DMS79 (cell line): ENCODE data around the gene BICC1.

Experiments used
- DNase-seq: peaks from one replicate; lab custom pipeline; 2025; lab: John Stamatoyannopoulos, UW

The BICC1 gene

DNA sequence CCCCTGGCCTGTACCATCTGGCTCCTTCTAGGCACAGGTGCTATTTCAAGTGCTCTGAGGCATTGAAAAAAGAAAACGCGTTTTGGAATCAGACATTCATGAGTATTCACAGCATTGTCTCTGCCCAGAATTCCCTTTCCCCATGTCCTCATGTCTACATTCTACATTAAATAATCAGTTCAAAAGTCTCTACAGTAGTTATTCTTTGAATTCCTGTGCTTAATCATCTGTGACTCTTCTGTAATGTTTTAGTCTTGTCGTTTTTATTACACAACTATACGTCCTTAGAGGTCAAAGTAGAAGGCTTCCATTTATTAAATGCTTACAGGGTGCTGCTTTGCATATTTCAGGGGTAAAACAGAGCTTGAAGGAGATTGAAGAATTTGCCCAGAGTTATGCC, 95.7 kb downstream of the BICC1 start:
- DNase-seq: no peak

DNA sequence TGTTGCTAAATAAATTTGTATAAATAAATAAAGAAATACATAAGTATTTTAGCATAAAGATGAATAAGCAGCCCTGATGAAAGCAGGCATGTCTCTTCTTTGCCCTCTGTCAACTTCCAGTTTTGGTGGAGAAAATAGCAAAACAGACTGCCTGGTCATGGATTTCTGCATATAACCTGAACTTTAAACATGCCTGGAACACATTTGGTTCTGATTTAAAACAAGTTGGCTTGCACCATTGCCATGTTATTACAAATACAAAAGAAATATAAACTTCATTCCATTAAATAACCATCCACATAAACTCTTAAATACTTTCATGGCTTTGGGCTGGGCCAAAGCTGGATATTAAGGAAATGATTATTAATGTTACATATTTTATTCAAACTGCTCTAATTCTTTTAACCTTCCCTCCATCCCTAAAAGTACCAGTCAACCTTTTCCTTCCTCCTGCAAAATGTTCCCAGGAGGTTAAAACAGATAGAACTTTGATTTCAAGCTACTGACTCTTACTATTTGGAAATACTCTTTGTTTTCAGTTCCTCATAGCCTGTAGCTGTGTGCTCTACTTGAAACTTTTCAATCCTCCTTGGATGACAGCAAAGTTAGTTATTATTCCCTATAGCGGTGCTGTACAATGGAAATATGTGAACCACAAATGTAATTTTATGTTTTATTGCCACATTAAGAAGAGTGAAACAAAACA, 96.3 kb downstream of the BICC1 start:
- no peak for DNase-seq

DNA sequence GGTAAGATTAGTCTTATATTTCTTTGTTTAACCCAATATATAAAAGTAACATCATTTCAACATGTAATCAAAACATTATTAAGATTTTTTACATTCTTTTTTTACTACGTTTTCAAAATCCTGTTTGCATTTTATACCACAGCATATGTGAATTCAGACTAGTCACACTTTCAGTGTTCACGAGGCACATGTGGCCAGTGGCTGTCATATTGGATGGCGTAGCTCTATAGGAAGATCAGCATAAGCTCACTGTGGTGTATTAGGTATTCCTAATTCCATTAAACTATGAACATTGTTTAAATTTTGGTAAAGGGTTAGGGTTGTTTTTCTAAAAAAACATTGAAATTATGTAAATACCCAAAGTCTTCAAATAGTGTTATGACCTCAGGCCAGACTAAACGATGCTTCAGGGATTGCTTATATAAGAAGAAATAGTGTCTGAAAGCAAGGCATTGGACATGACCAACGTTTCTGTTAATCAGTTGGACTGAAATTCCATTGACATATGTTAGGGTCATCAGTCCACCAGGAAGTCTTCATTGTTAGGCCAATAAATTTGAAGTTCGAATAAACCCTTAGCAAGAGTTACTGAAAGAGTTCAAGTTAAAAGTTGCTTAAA, 97.0 kb downstream of the BICC1 start:
- DNase-seq: no peak

DNA sequence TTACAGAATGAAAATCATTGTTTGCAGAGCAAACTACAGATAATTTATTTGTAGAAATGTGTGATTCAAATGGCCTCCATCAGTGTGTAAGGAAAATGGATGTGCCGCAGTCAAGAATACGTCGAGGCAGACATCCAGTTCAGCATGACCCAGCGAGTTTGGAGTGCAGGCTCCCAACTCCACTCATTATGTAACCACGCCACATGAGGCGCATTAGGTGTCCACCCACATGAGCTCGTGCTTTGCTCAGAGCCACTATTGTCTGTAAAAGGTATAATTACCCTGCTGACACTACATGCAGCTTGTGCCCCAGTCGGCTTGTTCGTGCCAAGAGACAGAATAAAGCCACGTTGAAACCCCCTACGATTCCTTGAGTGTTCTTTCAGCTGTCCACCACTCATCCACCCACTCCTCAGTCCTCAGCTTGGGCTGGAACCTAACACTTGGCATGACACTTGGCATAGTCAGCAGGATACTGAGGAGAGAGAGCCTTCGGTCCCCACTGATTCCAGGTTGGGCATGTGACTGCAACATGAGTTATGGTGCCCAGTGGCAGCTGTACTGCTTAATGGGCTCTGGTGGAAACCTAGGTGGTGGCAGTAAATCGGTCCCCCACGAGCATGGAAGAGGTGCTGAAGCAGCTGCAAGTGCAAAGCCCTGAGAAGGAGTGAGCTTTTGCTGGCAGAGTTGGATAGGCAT, 102.7 kb downstream of the BICC1 start:
- DNase-seq: no peak

DNA sequence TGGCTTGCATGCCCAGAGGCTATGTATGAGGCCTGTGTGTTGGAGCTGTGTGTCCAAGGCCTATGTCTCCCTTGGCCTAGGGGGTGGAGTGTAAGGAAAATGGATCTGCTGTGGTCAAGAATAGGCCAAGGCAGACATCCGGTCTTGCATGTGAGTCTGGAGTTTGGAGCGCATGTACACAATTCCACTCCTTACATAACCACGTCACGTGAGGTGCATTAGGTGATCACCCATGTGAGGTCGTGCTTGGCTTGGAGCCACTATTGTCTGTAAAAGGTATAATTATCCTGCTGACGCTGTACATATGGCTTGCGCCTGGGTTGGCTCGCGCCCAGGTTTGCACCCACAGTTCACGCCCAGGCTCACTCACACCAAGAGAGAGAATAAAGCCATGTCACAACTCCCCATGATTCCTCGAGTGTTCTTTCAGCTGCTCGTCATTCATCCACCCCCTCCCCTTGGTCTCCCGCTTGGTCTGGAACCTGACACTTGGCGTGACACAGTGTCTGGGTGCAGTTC, 105.5 kb downstream of the BICC1 start:
- no peak for DNase-seq

DNA sequence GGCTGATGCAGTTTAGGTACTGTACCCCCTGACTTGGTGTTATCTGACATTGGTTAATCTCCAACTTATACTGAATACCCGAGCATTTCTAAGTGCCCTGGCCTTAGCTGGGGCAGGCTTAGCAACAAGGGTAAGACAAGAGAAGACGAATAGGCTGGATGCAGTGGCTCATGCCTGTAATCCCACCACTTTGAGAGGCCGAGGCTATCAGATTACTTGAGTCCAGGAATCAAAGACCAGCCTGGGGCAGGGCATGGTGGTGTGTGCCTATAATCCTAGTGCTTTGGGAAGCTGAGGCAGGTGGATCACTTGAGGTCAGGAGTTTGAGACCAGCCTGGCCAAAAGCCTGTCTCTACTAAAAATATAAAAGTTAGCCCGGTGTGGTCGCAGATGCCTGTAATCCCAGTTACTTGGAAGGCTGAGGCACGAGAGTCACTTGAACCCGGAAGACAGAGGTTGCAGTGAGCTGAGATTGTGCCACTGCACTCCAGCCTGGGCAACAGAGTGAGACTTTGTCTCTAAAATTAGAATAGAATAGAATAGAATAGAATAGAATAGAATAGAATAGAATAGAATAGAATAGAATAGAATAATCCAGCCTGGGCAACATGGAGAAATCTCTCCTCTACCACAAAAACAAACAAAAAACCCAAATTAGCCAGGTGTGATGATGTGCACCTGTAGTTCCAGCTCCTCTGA, 108.9 kb downstream of the BICC1 start:
- DNase-seq: no peak

DNA sequence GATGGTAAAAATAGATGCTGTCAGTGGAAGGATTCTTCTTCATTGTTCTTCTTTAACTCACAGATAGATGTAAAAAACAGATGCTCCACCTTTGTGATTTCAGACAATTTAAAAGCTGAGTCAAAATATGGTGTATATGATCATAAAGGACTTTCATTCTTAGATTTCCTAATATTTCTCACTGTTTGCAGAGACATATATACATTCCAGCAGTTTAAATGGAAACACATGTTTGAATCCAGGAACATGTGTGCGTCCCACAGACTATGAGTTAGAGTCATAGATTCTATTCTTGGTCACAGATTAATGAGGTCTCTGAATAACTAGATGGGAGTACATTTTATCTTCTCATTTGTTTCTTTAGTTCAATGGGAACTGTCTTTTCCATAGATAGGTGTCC, 109.6 kb downstream of the BICC1 start:
- DNase-seq: no peak

DNA sequence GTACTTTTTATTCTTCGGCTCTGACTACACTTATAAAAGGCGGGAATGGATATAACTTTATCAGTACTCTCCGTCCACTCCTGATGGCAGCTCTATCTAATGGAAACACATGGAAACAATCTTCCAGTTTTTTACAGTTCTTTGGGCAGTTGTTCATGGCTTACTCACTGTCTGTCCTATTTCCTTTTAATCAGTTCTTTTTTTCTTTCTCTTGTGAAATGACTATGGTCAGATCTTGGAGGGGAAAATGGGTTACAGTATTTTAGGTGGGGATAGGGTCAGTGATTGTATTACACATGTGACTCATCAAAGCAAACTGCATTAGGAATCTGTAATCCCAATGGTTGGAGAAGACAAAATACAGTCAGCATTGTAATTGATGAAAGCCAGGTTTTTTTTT, 112.4 kb downstream of the BICC1 start:
- no peak for DNase-seq

DNA sequence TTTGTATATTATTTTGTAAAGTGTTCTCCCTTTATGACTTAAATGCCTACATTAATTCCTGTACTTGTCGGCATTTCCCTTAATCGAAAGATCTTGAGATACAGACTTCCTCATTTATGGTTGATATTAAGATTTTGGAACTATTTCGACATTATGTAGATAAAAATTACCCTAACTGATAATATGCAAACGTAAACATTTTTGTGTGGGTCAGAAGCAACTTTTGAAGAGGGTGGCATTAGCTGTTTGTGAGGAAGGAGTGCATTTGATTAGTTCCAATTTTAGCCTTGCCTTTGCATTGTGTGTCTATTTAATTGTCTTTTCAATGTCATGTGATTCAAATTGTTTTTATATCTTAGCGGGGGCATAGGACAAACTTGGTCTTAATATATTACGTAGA, 114.7 kb downstream of the BICC1 start:
- no peak for DNase-seq

DNA sequence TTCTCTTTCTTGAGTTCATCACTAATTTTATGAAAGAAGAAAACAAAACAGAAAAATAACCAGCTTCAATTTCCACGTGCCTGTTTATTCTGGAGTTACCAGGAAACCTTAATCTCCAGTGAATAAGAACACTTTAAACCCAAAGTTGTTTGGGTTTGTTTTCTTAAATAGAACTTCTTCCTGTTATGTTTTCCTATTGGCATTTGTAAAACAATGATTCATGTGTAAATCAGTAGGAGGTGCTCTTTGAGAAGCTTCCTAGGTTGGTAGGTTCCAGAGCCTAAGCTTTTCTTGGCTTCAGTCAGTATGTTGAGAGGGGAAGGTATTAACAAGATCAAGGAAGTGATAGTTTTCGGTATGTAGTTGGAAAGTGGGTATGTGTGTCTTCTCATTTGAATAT, 119.0 kb downstream of the BICC1 start:
- DNase-seq: no peak

DNA sequence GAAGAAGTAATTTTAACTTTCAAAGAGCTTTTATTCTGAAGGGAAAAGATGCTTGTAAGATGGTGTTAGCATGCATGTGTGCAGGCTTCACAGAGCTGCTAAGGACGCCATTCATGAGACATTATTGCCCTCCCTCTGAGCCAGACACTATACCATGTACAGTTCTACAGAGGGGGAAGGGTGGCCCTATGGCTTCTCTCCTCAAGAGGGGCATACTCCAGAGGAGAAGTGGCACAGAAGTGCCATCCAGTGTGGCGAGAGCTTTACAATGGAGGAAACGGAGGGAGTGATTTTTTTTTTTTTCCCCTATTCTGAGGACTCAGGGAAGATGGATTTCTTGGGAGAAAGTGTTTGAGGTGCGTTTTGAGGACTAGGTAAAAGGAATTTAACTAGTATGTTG, 119.5 kb downstream of the BICC1 start:
- DNase-seq: no peak

DNA sequence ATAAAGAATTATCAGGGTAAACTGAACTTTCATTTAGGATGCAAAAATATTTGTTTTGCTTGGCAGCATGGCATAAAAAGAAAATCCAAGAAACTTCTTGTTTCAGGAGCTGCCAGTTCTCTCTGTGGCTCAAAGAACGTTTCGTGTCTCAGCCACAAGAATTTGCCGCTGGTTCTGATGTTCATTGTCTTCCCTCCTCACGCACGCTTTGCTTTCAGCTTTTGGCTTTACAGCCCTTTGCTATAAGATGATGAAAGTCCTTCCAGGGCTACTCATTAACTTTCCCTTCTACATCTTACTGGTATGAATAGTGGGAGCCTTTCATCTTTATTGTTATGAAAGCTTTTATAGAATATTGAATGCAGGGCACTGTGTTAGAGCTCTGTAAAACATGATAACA, 124.7 kb downstream of the BICC1 start:
- DNase-seq: no peak

DNA sequence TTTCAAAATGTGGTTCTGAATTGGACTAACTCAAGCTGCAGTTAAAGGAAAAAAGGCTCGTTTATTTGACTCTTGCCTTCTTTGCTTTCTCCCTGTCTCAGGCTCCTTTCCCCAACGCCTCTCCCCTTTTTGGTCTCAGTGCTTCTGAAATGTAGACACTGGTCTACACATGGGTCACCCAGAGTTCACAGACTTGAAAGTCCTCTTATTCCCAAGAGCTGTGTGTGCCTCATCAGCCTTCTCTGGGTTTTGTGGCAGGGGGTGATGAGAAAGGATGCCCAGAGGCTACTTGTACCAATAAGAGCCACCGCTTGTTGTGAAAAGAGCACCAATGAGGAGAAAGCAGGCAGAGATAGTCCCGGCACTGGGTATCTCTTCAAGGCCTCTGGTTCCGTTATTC, 125.7 kb downstream of the BICC1 start:
- DNase-seq: no peak

DNA sequence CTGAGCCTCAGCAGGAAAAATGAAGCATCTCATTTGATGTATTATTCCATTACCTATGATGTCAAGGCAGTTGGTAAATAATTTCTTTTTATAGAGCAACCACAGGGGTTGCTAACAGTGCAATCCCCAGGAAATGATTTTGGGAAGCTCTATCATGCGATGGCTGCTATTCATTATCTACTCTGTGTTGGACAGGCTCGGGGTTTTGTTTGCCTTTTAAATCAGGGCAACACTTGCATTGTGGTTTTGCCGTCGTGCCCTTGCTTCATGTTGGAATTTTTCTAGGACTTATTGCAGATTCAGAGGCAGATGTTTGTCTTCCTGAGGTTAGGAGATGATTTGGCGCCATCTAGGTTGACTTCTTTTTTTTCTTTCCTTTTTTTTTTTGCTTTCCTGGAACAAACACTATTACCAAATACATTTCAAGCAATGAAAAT, 128.4 kb downstream of the BICC1 start:
- no peak for DNase-seq

DNA sequence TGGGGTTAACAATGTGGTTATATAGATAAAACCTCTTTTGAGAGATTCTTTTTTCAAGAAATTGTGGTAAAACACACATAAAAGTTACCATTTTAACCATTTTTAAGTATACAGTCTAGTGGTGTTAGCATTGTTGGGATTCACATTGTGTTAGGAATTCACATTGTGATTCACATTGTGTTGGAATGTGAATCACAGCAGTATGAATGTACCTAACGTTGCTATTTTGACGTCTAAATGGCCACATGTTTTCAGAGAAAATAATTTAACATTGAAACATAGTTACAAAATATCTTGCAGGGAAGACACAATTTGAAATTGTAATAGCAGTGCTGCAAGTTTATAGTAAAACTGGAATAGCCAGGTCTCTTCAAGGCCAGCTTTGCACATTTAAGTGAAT, 129.0 kb downstream of the BICC1 start:
- DNase-seq: no peak

DNA sequence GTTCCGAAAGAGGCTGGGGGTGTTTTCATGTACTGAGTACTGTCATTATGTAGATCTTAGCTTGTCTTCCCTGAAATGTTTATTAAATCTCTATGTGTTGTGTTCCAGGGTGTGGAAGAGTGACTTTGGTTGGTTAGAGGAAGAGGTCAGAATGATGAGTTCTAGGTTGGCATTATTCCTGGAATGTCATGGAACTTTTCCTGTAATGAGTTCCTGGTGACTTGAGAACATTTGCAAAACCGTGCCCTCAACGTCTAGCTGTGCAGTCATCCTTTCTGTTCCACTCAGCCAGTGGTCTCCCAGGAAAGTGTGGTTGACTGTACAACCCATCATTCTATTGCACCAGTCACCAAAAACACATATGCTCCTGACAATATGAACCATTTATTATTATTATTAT, 129.6 kb downstream of the BICC1 start:
- no peak for DNase-seq

DNA sequence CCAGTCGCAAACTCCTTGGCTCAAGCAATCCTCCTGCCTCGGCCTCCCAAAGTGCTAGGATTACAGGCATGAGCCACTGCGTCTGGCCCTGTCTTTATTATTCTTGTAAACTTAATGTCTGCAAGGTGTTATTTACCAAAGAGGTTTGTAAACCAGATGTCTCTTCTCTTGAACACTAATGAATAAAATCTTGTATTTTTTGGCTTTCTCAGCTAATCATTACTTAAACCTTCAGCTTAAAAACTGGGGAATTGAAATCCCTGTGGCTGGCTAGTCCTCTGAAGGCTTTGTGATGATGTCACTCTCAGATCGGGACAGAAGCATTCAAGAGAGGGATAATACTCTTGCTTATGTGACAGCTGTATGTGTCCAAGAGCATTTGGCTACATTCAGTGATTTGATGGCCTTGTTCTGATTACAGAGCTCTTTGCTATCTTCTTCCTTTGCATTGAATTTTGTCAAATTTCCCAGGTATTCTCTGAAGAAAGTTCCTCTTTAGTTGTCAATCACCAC, 130.3 kb downstream of the BICC1 start:
- no peak for DNase-seq

DNA sequence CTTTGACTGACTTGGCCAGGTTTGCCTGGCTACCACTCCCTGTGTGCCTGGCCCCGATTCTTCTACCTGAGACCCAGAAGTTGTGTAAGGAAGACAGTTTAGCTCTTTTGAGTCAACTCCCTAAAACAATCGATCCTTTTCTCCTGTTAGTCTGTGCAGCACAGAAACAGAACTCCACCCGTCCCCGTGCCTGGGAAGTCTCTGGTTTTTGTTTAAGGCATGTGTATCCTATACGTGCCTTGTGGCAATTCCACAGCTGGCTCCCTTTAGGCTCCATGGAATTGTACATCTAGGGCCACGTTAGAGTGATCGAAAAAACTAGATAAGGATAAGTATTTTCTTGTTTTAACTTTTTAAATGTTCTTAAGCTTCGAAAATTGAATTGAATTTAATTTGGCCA, 131.6 kb downstream of the BICC1 start:
- no peak for DNase-seq

DNA sequence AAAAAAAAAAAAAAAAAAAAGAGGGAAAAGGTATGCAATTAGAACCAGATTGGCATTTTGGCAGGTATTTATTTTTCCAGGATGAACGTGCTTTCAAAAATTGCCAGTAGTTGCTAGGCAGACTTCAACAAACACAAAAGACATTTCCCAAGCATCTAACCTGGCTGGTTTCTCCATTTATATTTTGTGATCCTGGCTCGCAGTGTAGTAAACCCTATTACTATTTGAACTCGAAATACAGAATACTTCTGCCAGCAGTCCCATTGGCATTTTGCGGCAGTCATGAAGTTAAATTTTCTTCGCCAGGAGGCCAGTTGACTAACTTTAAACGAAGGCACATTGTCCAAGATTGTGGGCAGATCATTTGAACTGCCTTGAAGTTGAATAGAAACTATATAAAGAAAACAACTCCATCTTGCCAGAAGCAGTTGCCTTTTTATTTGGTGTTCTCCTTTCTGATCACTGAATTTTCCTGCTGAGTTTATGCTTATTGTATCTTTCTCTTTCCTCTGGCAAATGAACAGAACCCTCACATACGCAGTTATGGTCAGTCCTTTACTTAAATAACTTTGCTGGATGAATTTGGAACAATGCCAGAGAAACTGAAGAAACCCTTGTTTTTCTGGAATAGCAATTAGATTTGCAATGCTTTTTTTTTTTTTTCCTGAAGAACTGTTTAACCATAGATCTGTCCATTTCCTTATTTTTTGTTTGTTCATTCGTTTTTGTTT, 132.9 kb downstream of the BICC1 start:
- DNase-seq: no peak

DNA sequence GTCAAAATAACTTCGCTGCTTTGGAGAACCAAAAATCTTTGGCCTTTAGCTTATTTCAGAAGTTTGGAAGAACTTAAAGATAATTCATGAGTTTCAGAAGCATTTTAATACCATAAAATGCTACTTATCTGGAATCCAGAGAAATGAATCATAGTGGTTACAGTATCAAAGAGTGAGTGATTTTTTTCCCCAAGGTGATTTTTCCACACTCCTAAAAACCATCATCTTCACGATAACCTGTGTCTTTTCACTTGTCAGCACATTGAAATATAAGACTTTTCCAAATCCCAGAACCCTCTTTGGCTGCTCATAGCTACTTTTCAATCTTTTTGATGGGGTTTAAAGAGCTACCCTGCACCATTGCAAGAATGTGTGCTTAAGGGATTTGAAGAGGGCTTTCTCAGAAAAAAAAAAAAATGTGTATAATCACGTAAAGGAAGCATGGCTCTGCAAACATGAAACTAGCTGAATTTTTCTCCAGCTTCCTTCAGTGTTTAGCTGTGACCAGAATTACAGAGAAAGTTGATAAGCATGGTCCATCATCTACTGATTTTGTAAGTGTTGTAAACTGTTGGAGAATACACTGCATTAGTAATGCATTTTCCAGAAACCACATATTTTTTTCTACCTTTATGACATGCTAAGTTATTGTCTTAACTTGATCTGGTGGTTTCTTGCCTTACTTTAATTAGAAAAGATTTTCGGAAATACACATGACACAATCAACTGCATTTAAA, 134.9 kb downstream of the BICC1 start:
- no peak for DNase-seq

DNA sequence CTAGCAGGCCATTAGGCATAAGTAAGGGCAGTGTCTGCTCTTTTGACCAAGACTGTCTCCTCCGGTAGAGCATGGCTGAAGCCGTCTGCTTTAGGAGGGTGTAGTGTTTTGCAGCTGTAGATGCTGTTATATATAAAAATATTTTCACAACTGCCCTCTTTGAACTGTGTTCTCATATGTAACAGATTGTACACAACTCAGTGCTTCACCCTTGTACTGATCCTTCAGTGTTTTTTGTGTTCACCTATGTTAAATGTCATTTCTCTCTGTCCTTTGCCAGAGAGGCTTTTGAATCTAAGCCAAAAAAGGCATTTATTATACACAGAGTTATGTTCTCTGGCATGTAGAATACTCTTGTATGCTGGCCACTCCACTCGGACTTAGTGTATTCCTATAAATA, 135.5 kb downstream of the BICC1 start:
- DNase-seq: no peak
